AG20443 (cell line): ENCODE measurements around the gene LMF1.

Source experiments
- DNase-seq: peaks from one replicate; pipeline ENCODE4 v3.0.0; 2012; ENCODE audit warnings: low spot score, mixed read lengths

LMF1 gene

GRCh38 chr16:1002399-1003166 is 31.8 kb upstream of the LMF1 start:
- peak; percentile 90 for DNase-seq

- DNase-seq: no peak
Observed at GRCh38 chr16:1001096-1001495, 30.3 kb upstream of the LMF1 start.

- no peak for DNase-seq
Observed at GRCh38 chr16:1000608-1001007, 29.8 kb upstream of the LMF1 start.

- no peak for DNase-seq
Observed at GRCh38 chr16:999677-1000076, 28.9 kb upstream of the LMF1 start.

- no peak for DNase-seq
Observed at GRCh38 chr16:998615-999014, 27.8 kb upstream of the LMF1 start.

GRCh38 chr16:998211-998610 is 27.4 kb upstream of the LMF1 start:
- no peak for DNase-seq

- DNase-seq: peak; percentile 82
Observed at GRCh38 chr16:997440-998051, 26.8 kb upstream of the LMF1 start.

GRCh38 chr16:996681-997080 is 25.9 kb upstream of the LMF1 start:
- no peak for DNase-seq

- DNase-seq: no peak
Observed at GRCh38 chr16:995783-996182, 25.0 kb upstream of the LMF1 start.

- no peak for DNase-seq
Observed at GRCh38 chr16:995087-995486, 24.3 kb upstream of the LMF1 start.

- DNase-seq: no peak
Observed at GRCh38 chr16:993731-994130, 22.9 kb upstream of the LMF1 start.

GRCh38 chr16:991773-992172 is 21.0 kb upstream of the LMF1 start:
- DNase-seq: no peak

- no peak for DNase-seq
Observed at GRCh38 chr16:991345-991744, 20.6 kb upstream of the LMF1 start.

GRCh38 chr16:990516-991291 is 19.9 kb upstream of the LMF1 start:
- DNase-seq: no peak

GRCh38 chr16:989354-989814 is 18.6 kb upstream of the LMF1 start:
- DNase-seq: no peak

GRCh38 chr16:988471-989353 is 17.9 kb upstream of the LMF1 start:
- DNase-seq: no peak

- no peak for DNase-seq
Observed at GRCh38 chr16:987906-988305, 17.1 kb upstream of the LMF1 start.

- DNase-seq: no peak
Observed at GRCh38 chr16:986925-987582, 16.3 kb upstream of the LMF1 start.

- no peak for DNase-seq
Observed at GRCh38 chr16:986411-986810, 15.6 kb upstream of the LMF1 start.

- DNase-seq: no peak
Observed at GRCh38 chr16:985646-986400, 15.0 kb upstream of the LMF1 start.
